K562 (cell line): ENCODE data around the gene CTIF. TPM values are rescaled to one million over a fixed set of nuclear protein-coding genes. Genes with fewer than 3 reads are reported as not detected.

Experiments
- EZH2 ChIP-seq: IDR thresholded peaks from 2 replicates; pipeline ENCODE4 v1.6.1; 2012; ENCODE audit warnings: low read depth, mild to moderate bottlenecking, inconsistent platforms, low read length, borderline replicate concordance
- HIVEP1 ChIP-seq: fragments of 250-450 bp; sonication (Bioruptor Pico); IDR thresholded peaks from 2 replicates; pipeline ENCODE4 v1.4.0; 2020; ENCODE audit warnings: mild to moderate bottlenecking
- KLF16 ChIP-seq: IDR thresholded peaks from 2 replicates; pipeline ENCODE4 v1.6.1; 2016; ENCODE audit warnings: antibody characterized with exemption
- NONO ChIP-seq, 2 experiments: fragments of 200-400 bp in 1 of 2; fragments of 450-650 bp in 1 of 2; formaldehyde crosslinking in 1 of 2; IDR thresholded peaks; 2 replicates each; pipeline ENCODE4 v1.6.1; 2017; ENCODE audit warnings: low read depth in 2 of 2, mild to moderate bottlenecking in 2 of 2, moderate library complexity in 2 of 2, low read length in 1 of 2
- PHTF2 ChIP-seq: fragments of 250-450 bp; sonication (Bioruptor Pico); IDR thresholded peaks from 2 replicates; pipeline ENCODE4 v1.5.0; 2021; ENCODE audit warnings: mild to moderate bottlenecking
- RB1 ChIP-seq: fragments of 450-650 bp; IDR thresholded peaks from 2 replicates; pipeline ENCODE4 v1.6.1; 2017; ENCODE audit warnings: low read depth, mild to moderate bottlenecking
- ZBTB8A ChIP-seq: fragments of 450-650 bp; IDR thresholded peaks from 2 replicates; pipeline ENCODE4 v1.6.1; 2018; ENCODE audit warnings: mild to moderate bottlenecking, moderate library complexity; ENCODE audit not compliant: partially characterized antibody
- ZEB2 ChIP-seq: fragments of 450-650 bp; IDR thresholded peaks from 2 replicates; pipeline ENCODE4 v1.6.1; 2016
- ZNF124 ChIP-seq: sonication (generic); formaldehyde crosslinking; IDR thresholded peaks from 2 replicates; pipeline ENCODE4 v1.8.1; 2022; ENCODE audit warnings: missing genetic modification reagents
- polyA plus RNA-seq, 8 experiments: library from polyadenylated mRNA; depleted of rRNA in 4 of 8; stranded (reverse) in 5 of 8; unstranded in 3 of 8; fragments of >200 nt; fragmentation: Nextera tagmentation in 2 of 8; fragmentation: Illumina TruSeq in 1 of 8; extraction: Ambion mirVana in 2 of 8; extraction: Trizol in 1 of 8; gene quantifications; 2 replicates each; pipeline versions ENCODE4 v1.2.1 to v1.2.3, GENCODE V29; 2011 to 2014; ENCODE audit warnings: inconsistent platforms in 1 of 8, missing spikeins in 1 of 8
- total RNA-seq, 7 experiments: library from RNA; depleted of rRNA in 6 of 7; stranded (reverse); fragments of >200 nt in 6 of 7; fragmentation: Illumina TruSeq in 2 of 7; extraction: Trizol in 2 of 7; gene quantifications; 2 replicates each; pipeline versions ENCODE4 v1.2.1 to v1.2.3, GENCODE V29; 2011 to 2021; ENCODE audit warnings: low replicate concordance in 1 of 7
- TF ChIP-seq, protein P1 (sequence below): fragments of 450-650 bp; IDR thresholded peaks from 2 replicates; pipeline ENCODE4 v1.7.1; 2018; ENCODE audit warnings: mild to moderate bottlenecking, low read depth; ENCODE audit not compliant: partially characterized antibody
- TF ChIP-seq, protein P2 (sequence below): fragments of 200-800 bp; sonication (Bioruptor generic); IDR thresholded peaks from 2 replicates; pipeline ENCODE4 v1.6.1; 2016; ENCODE audit warnings: missing genetic modification characterization, missing compliant biosample characterization
- TF ChIP-seq, protein P3 (sequence below), 2 experiments: fragments of 450-650 bp; IDR thresholded peaks; 2 replicates each; pipeline ENCODE4 v1.6.1; 2016; ENCODE audit warnings: mild to moderate bottlenecking in 2 of 2, borderline replicate concordance in 1 of 2, low read depth in 1 of 2, moderate library complexity in 1 of 2

The CTIF gene
- total and polyA plus RNA-seq, 9 of the 15 experiments (the other 6 are each of a cell fraction or from before 2014, with no cell fraction given): 0.17 to 11.5 (median 2.2) TPM

DNA sequence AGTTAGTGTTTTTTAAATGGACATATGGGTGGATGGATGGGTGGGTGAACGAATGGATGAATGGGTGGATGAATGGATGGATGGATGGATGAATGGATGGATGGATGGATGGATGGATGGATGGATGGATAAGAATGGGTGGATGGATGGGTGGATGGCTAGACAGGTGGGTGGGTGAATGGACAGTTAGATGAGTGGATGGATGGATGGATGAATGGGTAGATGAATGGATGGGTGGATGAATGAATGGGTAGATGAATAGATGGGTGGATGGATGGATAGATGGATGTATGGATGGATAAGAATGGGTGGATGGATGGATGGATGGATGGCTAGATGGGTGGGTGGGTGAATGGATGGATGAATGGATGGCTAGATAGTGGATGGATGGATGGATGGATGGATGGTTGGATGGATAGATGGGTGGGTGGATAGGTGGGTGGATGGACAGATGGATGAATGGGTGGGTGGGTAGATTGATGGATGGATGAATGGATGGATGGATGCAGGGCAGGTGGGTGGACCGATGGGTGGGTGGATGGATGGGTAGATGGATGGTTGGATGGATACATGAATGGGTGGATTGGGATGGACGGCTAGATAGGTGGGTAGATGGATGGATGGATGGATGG, 64.0 kb downstream of the CTIF start (continued):
- TF ChIP-seq, protein P1, sequence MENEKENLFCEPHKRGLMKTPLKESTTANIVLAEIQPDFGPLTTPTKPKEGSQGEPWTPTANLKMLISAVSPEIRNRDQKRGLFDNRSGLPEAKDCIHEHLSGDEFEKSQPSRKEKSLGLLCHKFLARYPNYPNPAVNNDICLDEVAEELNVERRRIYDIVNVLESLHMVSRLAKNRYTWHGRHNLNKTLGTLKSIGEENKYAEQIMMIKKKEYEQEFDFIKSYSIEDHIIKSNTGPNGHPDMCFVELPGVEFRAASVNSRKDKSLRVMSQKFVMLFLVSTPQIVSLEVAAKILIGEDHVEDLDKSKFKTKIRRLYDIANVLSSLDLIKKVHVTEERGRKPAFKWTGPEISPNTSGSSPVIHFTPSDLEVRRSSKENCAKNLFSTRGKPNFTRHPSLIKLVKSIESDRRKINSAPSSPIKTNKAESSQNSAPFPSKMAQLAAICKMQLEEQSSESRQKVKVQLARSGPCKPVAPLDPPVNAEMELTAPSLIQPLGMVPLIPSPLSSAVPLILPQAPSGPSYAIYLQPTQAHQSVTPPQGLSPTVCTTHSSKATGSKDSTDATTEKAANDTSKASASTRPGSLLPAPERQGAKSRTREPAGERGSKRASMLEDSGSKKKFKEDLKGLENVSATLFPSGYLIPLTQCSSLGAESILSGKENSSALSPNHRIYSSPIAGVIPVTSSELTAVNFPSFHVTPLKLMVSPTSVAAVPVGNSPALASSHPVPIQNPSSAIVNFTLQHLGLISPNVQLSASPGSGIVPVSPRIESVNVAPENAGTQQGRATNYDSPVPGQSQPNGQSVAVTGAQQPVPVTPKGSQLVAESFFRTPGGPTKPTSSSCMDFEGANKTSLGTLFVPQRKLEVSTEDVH: no peak
- no peak for TF ChIP-seq EZH2
- TF ChIP-seq PHTF2 (CRISPR knock-in tag): no peak
- TF ChIP-seq, protein P2, sequence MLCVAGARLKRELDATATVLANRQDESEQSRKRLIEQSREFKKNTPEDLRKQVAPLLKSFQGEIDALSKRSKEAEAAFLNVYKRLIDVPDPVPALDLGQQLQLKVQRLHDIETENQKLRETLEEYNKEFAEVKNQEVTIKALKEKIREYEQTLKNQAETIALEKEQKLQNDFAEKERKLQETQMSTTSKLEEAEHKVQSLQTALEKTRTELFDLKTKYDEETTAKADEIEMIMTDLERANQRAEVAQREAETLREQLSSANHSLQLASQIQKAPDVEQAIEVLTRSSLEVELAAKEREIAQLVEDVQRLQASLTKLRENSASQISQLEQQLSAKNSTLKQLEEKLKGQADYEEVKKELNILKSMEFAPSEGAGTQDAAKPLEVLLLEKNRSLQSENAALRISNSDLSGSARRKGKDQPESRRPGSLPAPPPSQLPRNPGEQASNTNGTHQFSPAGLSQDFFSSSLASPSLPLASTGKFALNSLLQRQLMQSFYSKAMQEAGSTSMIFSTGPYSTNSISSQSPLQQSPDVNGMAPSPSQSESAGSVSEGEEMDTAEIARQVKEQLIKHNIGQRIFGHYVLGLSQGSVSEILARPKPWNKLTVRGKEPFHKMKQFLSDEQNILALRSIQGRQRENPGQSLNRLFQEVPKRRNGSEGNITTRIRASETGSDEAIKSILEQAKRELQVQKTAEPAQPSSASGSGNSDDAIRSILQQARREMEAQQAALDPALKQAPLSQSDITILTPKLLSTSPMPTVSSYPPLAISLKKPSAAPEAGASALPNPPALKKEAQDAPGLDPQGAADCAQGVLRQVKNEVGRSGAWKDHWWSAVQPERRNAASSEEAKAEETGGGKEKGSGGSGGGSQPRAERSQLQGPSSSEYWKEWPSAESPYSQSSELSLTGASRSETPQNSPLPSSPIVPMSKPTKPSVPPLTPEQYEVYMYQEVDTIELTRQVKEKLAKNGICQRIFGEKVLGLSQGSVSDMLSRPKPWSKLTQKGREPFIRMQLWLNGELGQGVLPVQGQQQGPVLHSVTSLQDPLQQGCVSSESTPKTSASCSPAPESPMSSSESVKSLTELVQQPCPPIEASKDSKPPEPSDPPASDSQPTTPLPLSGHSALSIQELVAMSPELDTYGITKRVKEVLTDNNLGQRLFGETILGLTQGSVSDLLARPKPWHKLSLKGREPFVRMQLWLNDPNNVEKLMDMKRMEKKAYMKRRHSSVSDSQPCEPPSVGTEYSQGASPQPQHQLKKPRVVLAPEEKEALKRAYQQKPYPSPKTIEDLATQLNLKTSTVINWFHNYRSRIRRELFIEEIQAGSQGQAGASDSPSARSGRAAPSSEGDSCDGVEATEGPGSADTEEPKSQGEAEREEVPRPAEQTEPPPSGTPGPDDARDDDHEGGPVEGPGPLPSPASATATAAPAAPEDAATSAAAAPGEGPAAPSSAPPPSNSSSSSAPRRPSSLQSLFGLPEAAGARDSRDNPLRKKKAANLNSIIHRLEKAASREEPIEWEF (CRISPR knock-in tag): no peak
- TF ChIP-seq, protein P3, sequence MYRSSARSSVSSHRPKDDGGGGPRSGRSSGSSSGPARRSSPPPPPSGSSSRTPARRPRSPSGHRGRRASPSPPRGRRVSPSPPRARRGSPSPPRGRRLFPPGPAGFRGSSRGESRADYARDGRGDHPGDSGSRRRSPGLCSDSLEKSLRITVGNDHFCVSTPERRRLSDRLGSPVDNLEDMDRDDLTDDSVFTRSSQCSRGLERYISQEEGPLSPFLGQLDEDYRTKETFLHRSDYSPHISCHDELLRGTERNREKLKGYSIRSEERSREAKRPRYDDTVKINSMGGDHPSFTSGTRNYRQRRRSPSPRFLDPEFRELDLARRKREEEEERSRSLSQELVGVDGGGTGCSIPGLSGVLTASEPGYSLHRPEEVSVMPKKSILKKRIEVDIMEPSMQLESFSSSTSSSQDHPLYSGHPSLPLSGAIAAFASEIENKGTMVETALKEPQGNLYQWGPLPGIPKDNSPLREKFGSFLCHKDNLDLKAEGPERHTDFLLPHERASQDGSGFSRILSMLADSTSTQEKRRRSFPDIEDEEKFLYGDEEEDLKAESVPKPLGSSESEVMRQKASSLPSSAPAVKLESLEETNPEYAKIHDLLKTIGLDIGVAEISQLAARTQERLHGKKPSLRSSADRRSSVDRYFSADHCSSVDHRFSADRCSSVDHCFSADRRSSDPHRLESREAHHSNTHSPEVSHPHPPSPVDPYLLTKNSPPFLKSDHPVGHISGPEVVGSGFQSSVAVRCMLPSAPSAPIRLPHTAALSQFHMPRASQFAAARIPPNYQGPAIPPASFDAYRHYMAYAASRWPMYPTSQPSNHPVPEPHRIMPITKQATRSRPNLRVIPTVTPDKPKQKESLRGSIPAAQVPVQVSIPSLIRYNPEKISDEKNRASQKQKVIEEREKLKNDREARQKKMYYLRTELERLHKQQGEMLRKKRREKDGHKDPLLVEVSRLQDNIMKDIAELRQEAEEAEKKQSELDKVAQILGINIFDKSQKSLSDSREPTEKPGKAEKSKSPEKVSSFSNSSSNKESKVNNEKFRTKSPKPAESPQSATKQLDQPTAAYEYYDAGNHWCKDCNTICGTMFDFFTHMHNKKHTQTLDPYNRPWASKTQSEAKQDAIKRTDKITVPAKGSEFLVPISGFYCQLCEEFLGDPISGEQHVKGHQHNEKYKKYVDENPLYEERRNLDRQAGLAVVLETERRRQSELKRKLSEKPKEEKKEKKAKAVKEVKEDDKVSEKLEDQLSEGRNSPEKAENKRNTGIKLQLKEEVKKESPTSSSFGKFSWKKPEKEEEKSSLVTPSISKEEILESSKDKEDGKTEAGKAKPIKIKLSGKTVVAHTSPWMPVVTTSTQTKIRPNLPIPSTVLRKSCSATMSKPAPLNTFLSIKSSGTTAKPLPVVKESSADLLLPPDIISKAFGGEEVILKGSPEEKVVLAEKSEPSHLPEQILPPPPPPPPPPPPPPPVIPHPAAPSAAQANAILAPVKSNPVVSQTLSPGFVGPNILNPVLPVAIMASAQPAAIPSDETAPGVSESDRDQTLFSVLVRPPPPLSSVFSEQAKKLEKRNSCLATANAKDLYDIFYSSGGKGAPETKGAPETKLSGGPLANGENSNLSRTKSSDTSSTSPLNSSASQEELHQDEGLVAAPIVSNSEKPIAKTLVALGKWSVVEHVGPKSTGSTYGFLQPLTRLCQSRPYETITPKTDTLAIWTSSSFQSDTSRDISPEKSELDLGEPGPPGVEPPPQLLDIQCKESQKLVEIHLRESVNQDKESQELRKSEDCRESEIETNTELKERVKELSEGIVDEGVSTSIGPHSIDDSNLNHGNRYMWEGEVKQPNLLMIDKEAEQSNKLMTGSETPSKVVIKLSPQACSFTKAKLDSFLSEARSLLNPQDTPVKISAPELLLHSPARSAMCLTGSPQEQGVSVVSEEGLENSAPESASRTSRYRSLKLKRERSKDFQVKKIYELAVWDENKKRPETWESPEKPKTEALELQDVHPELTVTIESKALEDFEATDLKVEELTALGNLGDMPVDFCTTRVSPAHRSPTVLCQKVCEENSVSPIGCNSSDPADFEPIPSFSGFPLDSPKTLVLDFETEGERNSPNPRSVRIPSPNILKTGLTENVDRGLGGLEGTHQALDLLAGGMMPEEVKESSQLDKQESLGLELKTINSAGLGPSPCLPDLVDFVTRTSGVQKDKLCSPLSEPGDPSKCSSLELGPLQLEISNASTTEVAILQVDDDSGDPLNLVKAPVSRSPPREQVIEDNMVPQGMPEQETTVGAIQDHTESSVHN (IDR thresholded peaks at IDR 0.05; ENCODE audit: borderline replicate concordance in 1 of 2, low read depth in 1 of 2): no peak
- no peak for TF ChIP-seq ZNF124 (CRISPR knock-in tag)
- TF ChIP-seq HIVEP1 (CRISPR knock-in tag): no peak
- no peak for TF ChIP-seq RB1
- TF ChIP-seq KLF16: no peak
- TF ChIP-seq ZBTB8A: no peak
- no peak for TF ChIP-seq NONO (IDR thresholded peaks at IDR 0.05; ENCODE audit: low read depth in 2 of 2, low read length in 1 of 2)
- TF ChIP-seq ZEB2: no peak
